ENCODE results near the gene NUBP2.

GRCh38 chr16:1820946-1821290 is 38.2 kb downstream of the NUBP2 start:
- no peak for TF ChIP-seq CTCF (IDR thresholded peaks at IDR 0.05)
- no peak for TF ChIP-seq POLR2A (IDR thresholded peaks at IDR 0.05)

Data from breast epithelium (tissue), 3 donors.